ENCODE data around the gene SMIM29. TPM values are rescaled to one million over a fixed set of nuclear protein-coding genes. Genes with fewer than 3 reads are reported as not detected.

The SMIM29 gene
- total RNA-seq, 1 experiment from 2014 or later: 25.1 TPM

DNA sequence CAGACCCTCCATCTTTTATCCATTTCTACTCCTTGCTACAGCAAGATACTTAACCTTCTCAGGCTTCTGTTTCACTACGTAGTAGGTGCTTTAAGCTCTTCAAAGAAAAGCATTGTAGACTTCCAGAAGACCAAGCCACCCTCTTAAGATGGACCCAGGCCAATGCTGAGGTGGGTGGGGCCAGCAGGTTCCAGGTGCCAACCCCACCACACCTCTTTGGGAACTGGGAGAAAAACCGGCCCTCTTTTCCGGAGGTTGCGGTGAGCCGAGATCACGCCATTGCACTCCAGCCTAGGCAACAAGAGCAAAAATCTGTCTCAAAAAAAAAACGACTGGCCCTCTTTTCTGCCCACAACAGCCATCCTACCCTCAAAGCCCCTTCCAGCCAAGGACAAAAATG lies 22.7 kb downstream of the SMIM29 start (continued):
- TF ChIP-seq, protein P1, sequence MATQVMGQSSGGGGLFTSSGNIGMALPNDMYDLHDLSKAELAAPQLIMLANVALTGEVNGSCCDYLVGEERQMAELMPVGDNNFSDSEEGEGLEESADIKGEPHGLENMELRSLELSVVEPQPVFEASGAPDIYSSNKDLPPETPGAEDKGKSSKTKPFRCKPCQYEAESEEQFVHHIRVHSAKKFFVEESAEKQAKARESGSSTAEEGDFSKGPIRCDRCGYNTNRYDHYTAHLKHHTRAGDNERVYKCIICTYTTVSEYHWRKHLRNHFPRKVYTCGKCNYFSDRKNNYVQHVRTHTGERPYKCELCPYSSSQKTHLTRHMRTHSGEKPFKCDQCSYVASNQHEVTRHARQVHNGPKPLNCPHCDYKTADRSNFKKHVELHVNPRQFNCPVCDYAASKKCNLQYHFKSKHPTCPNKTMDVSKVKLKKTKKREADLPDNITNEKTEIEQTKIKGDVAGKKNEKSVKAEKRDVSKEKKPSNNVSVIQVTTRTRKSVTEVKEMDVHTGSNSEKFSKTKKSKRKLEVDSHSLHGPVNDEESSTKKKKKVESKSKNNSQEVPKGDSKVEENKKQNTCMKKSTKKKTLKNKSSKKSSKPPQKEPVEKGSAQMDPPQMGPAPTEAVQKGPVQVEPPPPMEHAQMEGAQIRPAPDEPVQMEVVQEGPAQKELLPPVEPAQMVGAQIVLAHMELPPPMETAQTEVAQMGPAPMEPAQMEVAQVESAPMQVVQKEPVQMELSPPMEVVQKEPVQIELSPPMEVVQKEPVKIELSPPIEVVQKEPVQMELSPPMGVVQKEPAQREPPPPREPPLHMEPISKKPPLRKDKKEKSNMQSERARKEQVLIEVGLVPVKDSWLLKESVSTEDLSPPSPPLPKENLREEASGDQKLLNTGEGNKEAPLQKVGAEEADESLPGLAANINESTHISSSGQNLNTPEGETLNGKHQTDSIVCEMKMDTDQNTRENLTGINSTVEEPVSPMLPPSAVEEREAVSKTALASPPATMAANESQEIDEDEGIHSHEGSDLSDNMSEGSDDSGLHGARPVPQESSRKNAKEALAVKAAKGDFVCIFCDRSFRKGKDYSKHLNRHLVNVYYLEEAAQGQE (IDR thresholded peaks at IDR 0.05; ENCODE audit: low read depth): no peak
- TF ChIP-seq CBX3 (IDR thresholded peaks at IDR 0.05; ENCODE audit: low read depth) (no peak), SIN3A (IDR thresholded peaks at IDR 0.05; ENCODE audit: low read depth) (no peak), YY1 (IDR thresholded peaks at IDR 0.05; ENCODE audit: extremely low read depth, insufficient replicate concordance, low read depth, low read length) (no peak), RAD21 (IDR thresholded peaks at IDR 0.05; ENCODE audit: low read depth) (no peak), ZFX (IDR thresholded peaks at IDR 0.05) (no peak), CEBPB (IDR thresholded peaks at IDR 0.05; ENCODE audit: low read depth) (no peak)
- TF ChIP-seq, protein P2, sequence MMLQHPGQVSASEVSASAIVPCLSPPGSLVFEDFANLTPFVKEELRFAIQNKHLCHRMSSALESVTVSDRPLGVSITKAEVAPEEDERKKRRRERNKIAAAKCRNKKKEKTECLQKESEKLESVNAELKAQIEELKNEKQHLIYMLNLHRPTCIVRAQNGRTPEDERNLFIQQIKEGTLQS (IDR thresholded peaks at IDR 0.05): no peak
- TF ChIP-seq, protein P3, sequence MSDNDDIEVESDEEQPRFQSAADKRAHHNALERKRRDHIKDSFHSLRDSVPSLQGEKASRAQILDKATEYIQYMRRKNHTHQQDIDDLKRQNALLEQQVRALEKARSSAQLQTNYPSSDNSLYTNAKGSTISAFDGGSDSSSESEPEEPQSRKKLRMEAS (IDR thresholded peaks at IDR 0.05): no peak

DNA sequence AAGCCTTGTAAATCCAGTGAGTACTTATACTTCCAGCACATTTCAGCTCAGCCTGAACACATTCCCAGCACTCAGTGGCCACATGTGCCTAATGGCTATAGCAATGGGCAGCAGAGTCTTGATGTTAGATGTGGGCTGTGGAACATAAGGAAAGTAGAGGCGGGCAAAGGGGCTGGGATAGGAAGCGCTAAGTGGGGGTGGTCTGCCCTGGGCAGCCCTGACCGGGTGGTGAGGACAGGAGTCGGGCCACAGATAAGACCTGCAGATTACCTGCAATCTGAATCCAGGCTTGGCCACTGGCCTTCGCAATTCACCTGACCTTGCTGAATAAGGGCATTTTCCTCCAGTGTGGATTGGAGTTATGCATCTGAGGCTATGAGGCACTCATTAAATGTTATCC lies 23.3 kb downstream of the SMIM29 start:
- H3K9me3 ChIP-seq (ENCODE audit: control insufficient read depth in 1 of 2, insufficient read depth in 1 of 2, low read depth in 1 of 2, low read length in 2 of 2): no peaks in the 10 kb centered on the region
- DNase-seq (ENCODE audit: low read depth, low spot score) (no peak), ATAC-seq (no peak)
- no peaks in the 10 kb centered on the region for H3K27me3 ChIP-seq (ENCODE audit: insufficient read depth, low read length)
- no peak overlapping the region for H3K4me3 ChIP-seq (replicated peaks in 1 of 2; ENCODE audit: low read depth in 1 of 2, low read length in 2 of 2)
- BruUV-seq (replicated peaks): no TSS peak
- ChIA-PET RAD21 (ENCODE audit: low non-redundant PET in 1 of 2, low total read pairs in 2 of 2, uncharacterized antibody in 2 of 2, unreplicated experiment in 2 of 2) (no interaction called here), POLR2A (interaction anchor here (3.7 kb wide), 1 partner anchor 11 kb away, joined by 38 read pairs; the partner anchor contains the start of gene HMGA1), CTCF (no interaction called here)
- peak overlapping the region; percentile 61 for H3K9ac ChIP-seq (ENCODE audit: low read length)
- H3K79me2 ChIP-seq (ENCODE audit: insufficient read depth, low read length): no peaks in the 10 kb centered on the region
- TF ChIP-seq, protein P4, sequence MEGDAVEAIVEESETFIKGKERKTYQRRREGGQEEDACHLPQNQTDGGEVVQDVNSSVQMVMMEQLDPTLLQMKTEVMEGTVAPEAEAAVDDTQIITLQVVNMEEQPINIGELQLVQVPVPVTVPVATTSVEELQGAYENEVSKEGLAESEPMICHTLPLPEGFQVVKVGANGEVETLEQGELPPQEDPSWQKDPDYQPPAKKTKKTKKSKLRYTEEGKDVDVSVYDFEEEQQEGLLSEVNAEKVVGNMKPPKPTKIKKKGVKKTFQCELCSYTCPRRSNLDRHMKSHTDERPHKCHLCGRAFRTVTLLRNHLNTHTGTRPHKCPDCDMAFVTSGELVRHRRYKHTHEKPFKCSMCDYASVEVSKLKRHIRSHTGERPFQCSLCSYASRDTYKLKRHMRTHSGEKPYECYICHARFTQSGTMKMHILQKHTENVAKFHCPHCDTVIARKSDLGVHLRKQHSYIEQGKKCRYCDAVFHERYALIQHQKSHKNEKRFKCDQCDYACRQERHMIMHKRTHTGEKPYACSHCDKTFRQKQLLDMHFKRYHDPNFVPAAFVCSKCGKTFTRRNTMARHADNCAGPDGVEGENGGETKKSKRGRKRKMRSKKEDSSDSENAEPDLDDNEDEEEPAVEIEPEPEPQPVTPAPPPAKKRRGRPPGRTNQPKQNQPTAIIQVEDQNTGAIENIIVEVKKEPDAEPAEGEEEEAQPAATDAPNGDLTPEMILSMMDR (IDR thresholded peaks at IDR 0.05 in 2 of 3, conservative IDR thresholded peaks at IDR 0.05 in 1 of 3; ENCODE audit: borderline replicate concordance in 1 of 3, insufficient read depth in 1 of 3, low read depth in 2 of 3, low read length in 2 of 3): no peak
- TF ChIP-seq POLR2A (IDR thresholded peaks at IDR 0.05; ENCODE audit: borderline replicate concordance, extremely low read depth, insufficient read depth, insufficient read length) (no peak), CBX3 (IDR thresholded peaks at IDR 0.05; ENCODE audit: low read depth) (no peak), ZNF274 (IDR thresholded peaks at IDR 0.05; ENCODE audit: low read depth, low read length) (no peak), EZH2 (IDR thresholded peaks at IDR 0.05) (no peak), EZH2phosphoT487 (IDR thresholded peaks at IDR 0.05; ENCODE audit: borderline replicate concordance) (no peak), YY1 (IDR thresholded peaks at IDR 0.05; ENCODE audit: extremely low read depth, insufficient replicate concordance, low read depth, low read length) (no peak), JUND (IDR thresholded peaks at IDR 0.05) (no peak), ZFX (IDR thresholded peaks at IDR 0.05) (no peak)
- TF ChIP-seq, protein P5, sequence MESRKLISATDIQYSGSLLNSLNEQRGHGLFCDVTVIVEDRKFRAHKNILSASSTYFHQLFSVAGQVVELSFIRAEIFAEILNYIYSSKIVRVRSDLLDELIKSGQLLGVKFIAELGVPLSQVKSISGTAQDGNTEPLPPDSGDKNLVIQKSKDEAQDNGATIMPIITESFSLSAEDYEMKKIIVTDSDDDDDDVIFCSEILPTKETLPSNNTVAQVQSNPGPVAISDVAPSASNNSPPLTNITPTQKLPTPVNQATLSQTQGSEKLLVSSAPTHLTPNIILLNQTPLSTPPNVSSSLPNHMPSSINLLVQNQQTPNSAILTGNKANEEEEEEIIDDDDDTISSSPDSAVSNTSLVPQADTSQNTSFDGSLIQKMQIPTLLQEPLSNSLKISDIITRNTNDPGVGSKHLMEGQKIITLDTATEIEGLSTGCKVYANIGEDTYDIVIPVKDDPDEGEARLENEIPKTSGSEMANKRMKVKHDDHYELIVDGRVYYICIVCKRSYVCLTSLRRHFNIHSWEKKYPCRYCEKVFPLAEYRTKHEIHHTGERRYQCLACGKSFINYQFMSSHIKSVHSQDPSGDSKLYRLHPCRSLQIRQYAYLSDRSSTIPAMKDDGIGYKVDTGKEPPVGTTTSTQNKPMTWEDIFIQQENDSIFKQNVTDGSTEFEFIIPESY (IDR thresholded peaks at IDR 0.05; ENCODE audit: extremely low read depth, insufficient replicate concordance, low read length): no peak
- TF ChIP-seq, protein P2 (IDR thresholded peaks at IDR 0.05): no peak
- peak overlapping the region; percentile 96 for H3K4me2 ChIP-seq (ENCODE audit: low read length)
- intact Hi-C loops (cut with micrococcal nuclease): no loop called here
- H3K9me2 ChIP-seq (ENCODE audit: insufficient read depth): no peaks in the 10 kb centered on the region
- H3K36me3 ChIP-seq (ENCODE audit: control insufficient read depth in 1 of 2, insufficient read depth in 2 of 2, low read length in 2 of 2): no peaks in the 10 kb centered on the region
- H3K27ac ChIP-seq (ENCODE audit: low read depth, low read length): peak overlapping the region; percentile 3; the same call in 1 of the 2 replicates
- peaks cover 67 to 82% of the 10 kb centered on the region in 2 experiments for H3K4me1 ChIP-seq (ENCODE audit: control insufficient read depth in 1 of 2, insufficient read depth in 2 of 2, low read length in 2 of 2)
- no peaks in the 10 kb centered on the region for H4K20me1 ChIP-seq (ENCODE audit: insufficient read depth)
- no peak overlapping the region for H2AFZ ChIP-seq (ENCODE audit: low read depth, low read length, poor library complexity, severe bottlenecking)
